Gastrocnemius medialis (tissue), 4 donors: Measurements from ENCODE around the gene GAS6.

Source experiments
- POLR2A ChIP-seq, 2 donors: fragments of 450-650 bp; IDR thresholded peaks; one replicate each; pipeline ENCODE4 v1.6.1; 2017; ENCODE audit warnings: antibody characterized with exemption in 2 of 2, mild to moderate bottlenecking in 2 of 2, moderate library complexity in 2 of 2
- TF ChIP-seq, protein P1 (sequence below), 5 experiments: fragments of 450-650 bp in 3 of 5; fragments of 200-600 bp in 2 of 5; sonication (generic) in 2 of 5; IDR thresholded peaks in 4 of 5; conservative IDR thresholded peaks in 1 of 5; 1 replicate in 4 of 5; 2 replicates in 1 of 5; pipeline ENCODE4 v1.5.1; 2016 to 2019; ENCODE audit warnings: antibody characterized with exemption in 5 of 5, mild to moderate bottlenecking in 3 of 5, moderate library complexity in 3 of 5

DNA sequence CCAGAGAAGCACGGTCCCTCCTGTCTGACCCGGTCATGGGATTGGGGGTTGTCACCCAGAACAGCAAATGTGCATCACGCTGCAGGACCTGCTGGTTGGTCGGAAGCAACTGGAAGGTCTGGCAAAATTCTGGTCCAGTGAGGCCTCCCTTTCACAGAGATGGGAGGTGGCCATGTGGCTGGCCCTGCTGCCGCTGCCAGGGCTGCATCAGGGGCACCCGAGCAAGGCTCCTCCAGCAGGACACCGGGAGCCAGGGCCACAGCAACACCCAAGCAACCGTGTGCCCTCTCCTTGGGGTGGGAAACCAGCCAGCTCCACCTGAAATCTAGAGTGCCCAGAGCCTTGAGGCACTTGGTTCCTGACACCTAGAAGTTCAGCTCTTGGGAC, 11.5 kb upstream of the GAS6 start:
- TF ChIP-seq, protein P1, sequence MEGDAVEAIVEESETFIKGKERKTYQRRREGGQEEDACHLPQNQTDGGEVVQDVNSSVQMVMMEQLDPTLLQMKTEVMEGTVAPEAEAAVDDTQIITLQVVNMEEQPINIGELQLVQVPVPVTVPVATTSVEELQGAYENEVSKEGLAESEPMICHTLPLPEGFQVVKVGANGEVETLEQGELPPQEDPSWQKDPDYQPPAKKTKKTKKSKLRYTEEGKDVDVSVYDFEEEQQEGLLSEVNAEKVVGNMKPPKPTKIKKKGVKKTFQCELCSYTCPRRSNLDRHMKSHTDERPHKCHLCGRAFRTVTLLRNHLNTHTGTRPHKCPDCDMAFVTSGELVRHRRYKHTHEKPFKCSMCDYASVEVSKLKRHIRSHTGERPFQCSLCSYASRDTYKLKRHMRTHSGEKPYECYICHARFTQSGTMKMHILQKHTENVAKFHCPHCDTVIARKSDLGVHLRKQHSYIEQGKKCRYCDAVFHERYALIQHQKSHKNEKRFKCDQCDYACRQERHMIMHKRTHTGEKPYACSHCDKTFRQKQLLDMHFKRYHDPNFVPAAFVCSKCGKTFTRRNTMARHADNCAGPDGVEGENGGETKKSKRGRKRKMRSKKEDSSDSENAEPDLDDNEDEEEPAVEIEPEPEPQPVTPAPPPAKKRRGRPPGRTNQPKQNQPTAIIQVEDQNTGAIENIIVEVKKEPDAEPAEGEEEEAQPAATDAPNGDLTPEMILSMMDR (IDR thresholded peaks at IDR 0.05 in 4 of 5, conservative IDR thresholded peaks at IDR 0.05 in 1 of 5), result no peak
- no peak for TF ChIP-seq POLR2A (IDR thresholded peaks at IDR 0.05)
